ENCODE results near the gene ERG28.
A peak's percentile ranks its signal among the peaks of the same experiment; 100 is the strongest.

Gene ERG28

GRCh38 chr14:75648066-75648838 lies 12.4 kb downstream of the ERG28 start (continued):
- TF ChIP-seq ZNF776 (tag by site-specific recombination; IDR thresholded peaks at IDR 0.05; ENCODE audit: borderline replicate concordance): no peak
- no peak for TF ChIP-seq ZNF2 (tag by site-specific recombination; IDR thresholded peaks at IDR 0.05)
- TF ChIP-seq FEZF1 (tag by site-specific recombination; IDR thresholded peaks at IDR 0.05): peak; percentile 65
- 0 out of 2 replicates have a peak, but pooled peaks have one; percentile 56 for TF ChIP-seq INSM2 (tag by site-specific recombination; IDR thresholded peaks at IDR 0.05)
- TF ChIP-seq ZSCAN18 (tag by site-specific recombination; IDR thresholded peaks at IDR 0.05): no peak
- TF ChIP-seq ZNF629 (tag by site-specific recombination; IDR thresholded peaks at IDR 0.05): peak; percentile 66
- no peak for TF ChIP-seq OSR2 (tag by site-specific recombination; IDR thresholded peaks at IDR 0.05)
- TF ChIP-seq ZNF157 (tag by site-specific recombination; IDR thresholded peaks at IDR 0.05): no peak
- no peak for TF ChIP-seq KLF16 (tag by site-specific recombination; IDR thresholded peaks at IDR 0.05)
- peak; percentile 50; the same call in 1 of the 2 replicates for TF ChIP-seq ZNF366 (tag by site-specific recombination; conservative IDR thresholded peaks at IDR 0.05)
- TF ChIP-seq RBAK (tag by site-specific recombination; IDR thresholded peaks at IDR 0.05): no peak
- TF ChIP-seq ZNF843 (tag by site-specific recombination; IDR thresholded peaks at IDR 0.05): peak; percentile 64; the same call in 1 of the 2 replicates
- TF ChIP-seq BCL11A (tag by site-specific recombination; IDR thresholded peaks at IDR 0.05; ENCODE audit: low read depth): peak; percentile 80; the same call in 1 of the 2 replicates
- TF ChIP-seq ZNF670 (tag by site-specific recombination; IDR thresholded peaks at IDR 0.05; ENCODE audit: low read depth): no peak
- TF ChIP-seq ZNF169 (tag by site-specific recombination; IDR thresholded peaks at IDR 0.05): no peak
- no peak for TF ChIP-seq ZNF311 (tag by site-specific recombination; IDR thresholded peaks at IDR 0.05; ENCODE audit: borderline replicate concordance)
- TF ChIP-seq ZNF335 (tag by site-specific recombination; conservative IDR thresholded peaks at IDR 0.05): 0 out of 2 replicates have a peak, but pooled peaks have one; percentile 11
- TF ChIP-seq ZNF544 (tag by site-specific recombination; IDR thresholded peaks at IDR 0.05): no peak
- no peak for TF ChIP-seq ZNF280D (tag by site-specific recombination; IDR thresholded peaks at IDR 0.05)
- TF ChIP-seq MYNN (tag by site-specific recombination; IDR thresholded peaks at IDR 0.05; ENCODE audit: borderline replicate concordance): no peak
- no peak for TF ChIP-seq ZNF596 (tag by site-specific recombination; IDR thresholded peaks at IDR 0.05)
- TF ChIP-seq AEBP2 (tag by site-specific recombination; IDR thresholded peaks at IDR 0.05; ENCODE audit: borderline replicate concordance): no peak
- TF ChIP-seq ZBTB44 (tag by site-specific recombination; IDR thresholded peaks at IDR 0.05): 0 out of 2 replicates have a peak, but pooled peaks have one; percentile 5
- TF ChIP-seq PRDM10 (tag by site-specific recombination; IDR thresholded peaks at IDR 0.05): peak; percentile 79
- peak; percentile 94 for TF ChIP-seq ZFP69B (tag by site-specific recombination; IDR thresholded peaks at IDR 0.05)
- peak; percentile 88 for TF ChIP-seq ZNF600 (tag by site-specific recombination; IDR thresholded peaks at IDR 0.05)
- no peak for TF ChIP-seq ZSCAN23 (tag by site-specific recombination; IDR thresholded peaks at IDR 0.05)

Data from HEK293 (cell line).